ENCODE data around the gene TMEM38B.
"Not testable (repeated sequence)": the region's sequence is repeated elsewhere in the genome, so short reads cannot be mapped to it uniquely, and the experiment has no call there.

TMEM38B gene

GRCh38 chr9:105716146-105716545 is 21.8 kb downstream of the TMEM38B start:
- DNase-seq (ENCODE audit: low spot score) (no peak), FAIRE-seq (no peak)

- DNase-seq (ENCODE audit: low spot score) (no peak), FAIRE-seq (no peak)
Observed at GRCh38 chr9:105722099-105722498, 27.8 kb downstream of the TMEM38B start.

- FAIRE-seq (no peak), DNase-seq (ENCODE audit: low spot score) (no peak)
Observed at GRCh38 chr9:105725370-105725769, 31.0 kb downstream of the TMEM38B start.

GRCh38 chr9:105728230-105728629 is 33.9 kb downstream of the TMEM38B start:
- DNase-seq (ENCODE audit: low spot score); FAIRE-seq: not testable (repeated sequence)

- DNase-seq (ENCODE audit: low spot score); FAIRE-seq: not testable (repeated sequence)
Observed at GRCh38 chr9:105731420-105731819, 37.1 kb downstream of the TMEM38B start.

- no peak for FAIRE-seq
Observed at GRCh38 chr9:105735366-105735765, 41.0 kb downstream of the TMEM38B start.

GRCh38 chr9:105737205-105737604 is 42.9 kb downstream of the TMEM38B start:
- FAIRE-seq = no peak
- DNase-seq (ENCODE audit: low spot score) = no peak

More at GRCh38 chr9:105735366-105735765, 41.0 kb downstream of the TMEM38B start:
- DNase-seq (ENCODE audit: low spot score) = no peak

- DNase-seq (ENCODE audit: low spot score) = no peak
- FAIRE-seq = no peak
Observed at GRCh38 chr9:105742088-105742487, 47.7 kb downstream of the TMEM38B start.

GRCh38 chr9:105747325-105747724 is 53.0 kb downstream of the TMEM38B start:
- FAIRE-seq = not testable (repeated sequence)

GRCh38 chr9:105751761-105752160 is 57.4 kb downstream of the TMEM38B start:
- FAIRE-seq (no peak), DNase-seq (ENCODE audit: low spot score) (no peak)

More at GRCh38 chr9:105747325-105747724, 53.0 kb downstream of the TMEM38B start:
- DNase-seq (ENCODE audit: low spot score) = not testable (repeated sequence)

GRCh38 chr9:105757496-105758251 is 63.3 kb downstream of the TMEM38B start:
- FAIRE-seq (no peak), DNase-seq (ENCODE audit: low spot score) (no peak)

- no peak for FAIRE-seq
- DNase-seq (ENCODE audit: low spot score) = no peak
Observed at GRCh38 chr9:105760053-105760452, 65.7 kb downstream of the TMEM38B start.

GRCh38 chr9:105782561-105783494 is 88.5 kb downstream of the TMEM38B start:
- FAIRE-seq; DNase-seq (ENCODE audit: low spot score): not testable (repeated sequence)

- FAIRE-seq = not testable (repeated sequence)
Observed at GRCh38 chr9:105783495-105783872, 89.1 kb downstream of the TMEM38B start.

GRCh38 chr9:105786796-105787195 is 92.5 kb downstream of the TMEM38B start:
- not testable (repeated sequence) for FAIRE-seq; DNase-seq (ENCODE audit: low spot score)

More at GRCh38 chr9:105783495-105783872, 89.1 kb downstream of the TMEM38B start:
- DNase-seq (ENCODE audit: low spot score) = not testable (repeated sequence)

- peak; percentile 92 for FAIRE-seq
- no peak for DNase-seq (ENCODE audit: low spot score)
Observed at GRCh38 chr9:105816202-105816744, 121.9 kb downstream of the TMEM38B start.

- DNase-seq (ENCODE audit: low spot score) = no peak
- no peak for FAIRE-seq
Observed at GRCh38 chr9:105816981-105817380, 122.6 kb downstream of the TMEM38B start.

GRCh38 chr9:105818903-105819302 is 124.6 kb downstream of the TMEM38B start:
- FAIRE-seq = no peak

GRCh38 chr9:105822814-105823213 is 128.5 kb downstream of the TMEM38B start:
- no peak for FAIRE-seq
- DNase-seq (ENCODE audit: low spot score) = no peak

More at GRCh38 chr9:105818903-105819302, 124.6 kb downstream of the TMEM38B start:
- no peak for DNase-seq (ENCODE audit: low spot score)
